ENCODE results near the gene BGN.

The BGN gene

GRCh38 chrX:153475271-153475670 lies 19.5 kb upstream of the BGN start:
- no peak for DNase-seq (ENCODE audit: low read depth)
- TF ChIP-seq MYC (IDR thresholded peaks at IDR 0.05; ENCODE audit: low read depth, low read length): no peak
- TF ChIP-seq, protein P1, sequence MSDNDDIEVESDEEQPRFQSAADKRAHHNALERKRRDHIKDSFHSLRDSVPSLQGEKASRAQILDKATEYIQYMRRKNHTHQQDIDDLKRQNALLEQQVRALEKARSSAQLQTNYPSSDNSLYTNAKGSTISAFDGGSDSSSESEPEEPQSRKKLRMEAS (IDR thresholded peaks at IDR 0.05; ENCODE audit: low read depth, low read length): no peak
- TF ChIP-seq POLR2A (IDR thresholded peaks at IDR 0.05; ENCODE audit: extremely low read depth, insufficient read length): no peak
- TF ChIP-seq CTCF (IDR thresholded peaks at IDR 0.05; ENCODE audit: low read depth, low read length): no peak
- H3K4me3 ChIP-seq (ENCODE audit: low read depth, low read length): no peak overlapping the region

GRCh38 chrX:153475751-153476281 lies 19.0 kb upstream of the BGN start:
- H3K4me3 ChIP-seq (ENCODE audit: low read depth, low read length): no peak overlapping the region
- TF ChIP-seq, protein P1 (IDR thresholded peaks at IDR 0.05; ENCODE audit: low read depth, low read length): no peak
- TF ChIP-seq CTCF (IDR thresholded peaks at IDR 0.05; ENCODE audit: low read depth, low read length): no peak
- TF ChIP-seq MYC (IDR thresholded peaks at IDR 0.05; ENCODE audit: low read depth, low read length): no peak
- TF ChIP-seq POLR2A (IDR thresholded peaks at IDR 0.05; ENCODE audit: extremely low read depth, insufficient read length): no peak
- no peak for DNase-seq (ENCODE audit: low read depth)

DNA sequence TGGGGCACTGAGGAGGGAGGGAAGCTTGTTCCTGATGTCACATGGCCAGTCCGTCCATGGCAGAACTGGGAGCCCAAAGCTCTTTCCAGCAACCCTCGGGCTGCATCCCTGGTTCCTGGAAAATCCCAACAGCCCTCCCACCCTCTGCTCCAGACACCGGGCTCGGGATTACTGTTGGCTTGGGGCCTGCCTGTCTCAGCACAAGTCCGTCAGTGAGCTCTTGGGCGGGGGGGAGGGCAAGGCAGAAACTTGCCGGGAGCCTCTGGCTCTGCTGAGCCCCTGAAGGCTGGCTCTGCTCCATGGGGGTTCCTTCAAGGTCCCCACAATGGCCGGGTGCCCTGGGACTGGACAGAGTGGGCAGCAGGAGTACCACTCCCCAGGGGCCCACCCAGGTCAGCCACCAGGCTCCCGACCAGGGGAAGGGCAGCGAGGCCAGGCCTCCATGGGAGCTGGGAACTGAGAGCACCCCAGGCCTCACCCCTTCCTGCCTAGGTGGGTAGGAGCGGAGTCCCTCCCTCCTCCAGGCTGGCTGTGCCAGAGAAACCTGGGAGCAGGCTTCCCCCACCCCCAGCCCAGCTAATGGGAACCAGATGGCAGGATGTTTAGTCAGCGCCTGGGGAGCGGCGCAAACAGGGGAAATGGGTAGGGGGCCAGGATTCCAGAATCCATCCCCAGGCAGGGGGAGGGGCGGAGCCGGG lies 18.0 kb upstream of the BGN start:
- TF ChIP-seq POLR2A (IDR thresholded peaks at IDR 0.05; ENCODE audit: extremely low read depth, insufficient read length) (no peak), CTCF (IDR thresholded peaks at IDR 0.05; ENCODE audit: low read depth, low read length) (no peak), MYC (IDR thresholded peaks at IDR 0.05; ENCODE audit: low read depth, low read length) (no peak)
- TF ChIP-seq, protein P1 (IDR thresholded peaks at IDR 0.05; ENCODE audit: low read depth, low read length): no peak
- DNase-seq (ENCODE audit: low read depth): no peak
- no peak overlapping the region for H3K4me3 ChIP-seq (ENCODE audit: low read depth, low read length)

GRCh38 chrX:153477364-153477857 lies 17.4 kb upstream of the BGN start:
- DNase-seq (ENCODE audit: low read depth): no peak

GRCh38 chrX:153477901-153478300 lies 16.9 kb upstream of the BGN start:
- no peak for TF ChIP-seq POLR2A (IDR thresholded peaks at IDR 0.05; ENCODE audit: extremely low read depth, insufficient read length)
- TF ChIP-seq, protein P1 (IDR thresholded peaks at IDR 0.05; ENCODE audit: low read depth, low read length): no peak
- TF ChIP-seq CTCF (IDR thresholded peaks at IDR 0.05; ENCODE audit: low read depth, low read length): no peak
- no peak for TF ChIP-seq MYC (IDR thresholded peaks at IDR 0.05; ENCODE audit: low read depth, low read length)
- H3K4me3 ChIP-seq (ENCODE audit: low read depth, low read length): no peak overlapping the region
- no peak for DNase-seq (ENCODE audit: low read depth)

More at GRCh38 chrX:153477364-153477857, 17.4 kb upstream of the BGN start:
- TF ChIP-seq POLR2A (IDR thresholded peaks at IDR 0.05; ENCODE audit: extremely low read depth, insufficient read length): no peak
- TF ChIP-seq, protein P1 (IDR thresholded peaks at IDR 0.05; ENCODE audit: low read depth, low read length): no peak
- H3K4me3 ChIP-seq (ENCODE audit: low read depth, low read length): no peak overlapping the region

DNA sequence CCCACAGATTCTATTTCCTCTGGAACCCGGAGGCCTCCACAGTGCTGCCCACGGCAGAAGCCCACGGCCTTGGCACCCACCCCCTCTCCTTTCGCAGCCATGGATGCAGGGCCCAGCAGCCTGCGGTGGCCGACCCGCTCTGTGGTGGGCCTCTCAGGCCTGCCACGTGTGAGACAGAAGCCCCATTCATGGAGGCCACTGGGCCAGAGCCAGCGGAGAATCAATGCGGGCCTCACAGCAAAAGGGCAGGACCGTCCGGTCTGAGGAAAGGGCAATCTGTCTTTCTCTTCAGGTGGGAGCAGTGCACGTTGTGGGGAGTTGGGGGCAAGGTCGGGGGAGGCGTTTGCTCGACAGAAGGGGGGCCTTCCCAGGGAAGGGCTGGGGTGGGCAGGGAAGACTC lies 16.0 kb upstream of the BGN start:
- TF ChIP-seq, protein P1 (IDR thresholded peaks at IDR 0.05; ENCODE audit: low read depth, low read length): no peak
- no peak overlapping the region for H3K4me3 ChIP-seq (ENCODE audit: low read depth, low read length)
- no peak for DNase-seq (ENCODE audit: low read depth)
